IMR-90 (cell line): ENCODE measurements around the gene SLC39A3.

ENCODE experiments used
- CEBPB ChIP-seq: IDR thresholded peaks from 2 replicates; pipeline ENCODE4 v1.6.1; 2012; ENCODE audit warnings: low read depth, low read length, improper control_type of control experiment
- FOS ChIP-seq: fragments of 150-350 bp; IDR thresholded peaks from 2 replicates; pipeline ENCODE4 v1.6.1; 2016; ENCODE audit warnings: low read depth, low read length
- MAFK ChIP-seq: IDR thresholded peaks from 2 replicates; pipeline ENCODE4 v1.6.1; 2012; ENCODE audit warnings: low read depth, low read length, improper control_type of control experiment
- MXI1 ChIP-seq: IDR thresholded peaks from 2 replicates; pipeline ENCODE4 v1.6.1; 2012; ENCODE audit warnings: low read depth, mild to moderate bottlenecking, low read length, moderate library complexity, borderline replicate concordance
- POLR2A ChIP-seq: IDR thresholded peaks from 2 replicates; pipeline ENCODE4 v1.6.1; 2012; ENCODE audit warnings: mild to moderate bottlenecking, low read depth, low read length
- RAD21 ChIP-seq: IDR thresholded peaks from 2 replicates; pipeline ENCODE4 v1.6.1; 2012; ENCODE audit warnings: low read length, improper control_type of control experiment
- RFX5 ChIP-seq: IDR thresholded peaks from 2 replicates; pipeline ENCODE4 v1.8.0; 2012; ENCODE audit warnings: low read depth, mild to moderate bottlenecking, low read length, moderate library complexity
- TF ChIP-seq, protein P1 (sequence below): conservative IDR thresholded peaks from 2 replicates; pipeline ENCODE4 v1.5.1; 2012; ENCODE audit warnings: mild to moderate bottlenecking, low read depth, low read length, improper control_type of control experiment
- TF ChIP-seq, protein P2 (sequence below): fragments of 150-350 bp; IDR thresholded peaks from 2 replicates; pipeline ENCODE4 v1.6.1; 2016; ENCODE audit warnings: low read depth, mild to moderate bottlenecking, low read length, moderate library complexity, borderline replicate concordance
- TF ChIP-seq, protein P3 (sequence below): fragments of 150-350 bp; IDR thresholded peaks from 2 replicates; pipeline ENCODE4 v1.6.1; 2017; ENCODE audit warnings: mild to moderate bottlenecking, antibody characterized with exemption, low read length, low read depth

DNA sequence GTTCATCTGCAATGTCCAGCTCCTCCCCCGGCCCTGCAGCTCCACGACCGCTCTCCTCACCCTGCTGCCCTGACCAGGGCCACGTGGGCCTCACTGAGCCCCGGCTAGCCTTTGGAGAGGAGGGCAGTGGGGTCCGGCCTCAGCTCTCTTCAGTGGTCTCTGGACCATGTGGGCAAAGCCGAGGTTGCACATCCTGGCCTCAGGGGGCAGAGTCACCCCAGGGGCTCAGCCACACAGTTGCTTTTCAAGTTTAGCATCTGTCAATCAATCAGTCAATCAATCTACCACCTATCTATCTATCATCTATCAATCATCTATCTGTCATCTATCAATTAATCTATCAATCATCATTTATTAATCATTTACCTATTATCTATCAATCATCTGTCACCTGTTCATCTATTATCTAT, 15.7 kb downstream of the SLC39A3 start:
- TF ChIP-seq, protein P1, sequence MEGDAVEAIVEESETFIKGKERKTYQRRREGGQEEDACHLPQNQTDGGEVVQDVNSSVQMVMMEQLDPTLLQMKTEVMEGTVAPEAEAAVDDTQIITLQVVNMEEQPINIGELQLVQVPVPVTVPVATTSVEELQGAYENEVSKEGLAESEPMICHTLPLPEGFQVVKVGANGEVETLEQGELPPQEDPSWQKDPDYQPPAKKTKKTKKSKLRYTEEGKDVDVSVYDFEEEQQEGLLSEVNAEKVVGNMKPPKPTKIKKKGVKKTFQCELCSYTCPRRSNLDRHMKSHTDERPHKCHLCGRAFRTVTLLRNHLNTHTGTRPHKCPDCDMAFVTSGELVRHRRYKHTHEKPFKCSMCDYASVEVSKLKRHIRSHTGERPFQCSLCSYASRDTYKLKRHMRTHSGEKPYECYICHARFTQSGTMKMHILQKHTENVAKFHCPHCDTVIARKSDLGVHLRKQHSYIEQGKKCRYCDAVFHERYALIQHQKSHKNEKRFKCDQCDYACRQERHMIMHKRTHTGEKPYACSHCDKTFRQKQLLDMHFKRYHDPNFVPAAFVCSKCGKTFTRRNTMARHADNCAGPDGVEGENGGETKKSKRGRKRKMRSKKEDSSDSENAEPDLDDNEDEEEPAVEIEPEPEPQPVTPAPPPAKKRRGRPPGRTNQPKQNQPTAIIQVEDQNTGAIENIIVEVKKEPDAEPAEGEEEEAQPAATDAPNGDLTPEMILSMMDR = no peak
- TF ChIP-seq POLR2A (no peak), FOS (no peak), MXI1 (no peak), MAFK (no peak), RAD21 (no peak), CEBPB (no peak), RFX5 (no peak)
- TF ChIP-seq, protein P2, sequence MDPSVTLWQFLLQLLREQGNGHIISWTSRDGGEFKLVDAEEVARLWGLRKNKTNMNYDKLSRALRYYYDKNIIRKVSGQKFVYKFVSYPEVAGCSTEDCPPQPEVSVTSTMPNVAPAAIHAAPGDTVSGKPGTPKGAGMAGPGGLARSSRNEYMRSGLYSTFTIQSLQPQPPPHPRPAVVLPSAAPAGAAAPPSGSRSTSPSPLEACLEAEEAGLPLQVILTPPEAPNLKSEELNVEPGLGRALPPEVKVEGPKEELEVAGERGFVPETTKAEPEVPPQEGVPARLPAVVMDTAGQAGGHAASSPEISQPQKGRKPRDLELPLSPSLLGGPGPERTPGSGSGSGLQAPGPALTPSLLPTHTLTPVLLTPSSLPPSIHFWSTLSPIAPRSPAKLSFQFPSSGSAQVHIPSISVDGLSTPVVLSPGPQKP = no peak
- TF ChIP-seq, protein P3, sequence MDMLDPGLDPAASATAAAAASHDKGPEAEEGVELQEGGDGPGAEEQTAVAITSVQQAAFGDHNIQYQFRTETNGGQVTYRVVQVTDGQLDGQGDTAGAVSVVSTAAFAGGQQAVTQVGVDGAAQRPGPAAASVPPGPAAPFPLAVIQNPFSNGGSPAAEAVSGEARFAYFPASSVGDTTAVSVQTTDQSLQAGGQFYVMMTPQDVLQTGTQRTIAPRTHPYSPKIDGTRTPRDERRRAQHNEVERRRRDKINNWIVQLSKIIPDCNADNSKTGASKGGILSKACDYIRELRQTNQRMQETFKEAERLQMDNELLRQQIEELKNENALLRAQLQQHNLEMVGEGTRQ = no peak
